Measurements from ENCODE around the gene FAM89A.

GRCh38 chr1:230992100-230992774 is 47.8 kb downstream of the FAM89A start:
- TF ChIP-seq CTCF (IDR thresholded peaks at IDR 0.05; ENCODE audit: low read depth, low read length, poor library complexity, severe bottlenecking) = no peak
- no peak for TF ChIP-seq EZH2phosphoT487 (IDR thresholded peaks at IDR 0.05; ENCODE audit: borderline replicate concordance, low read length)

Measured in DOHH2 (cell line).